ENCODE data around the gene REEP5.
"Not testable (repeated sequence)": the region's sequence is repeated elsewhere in the genome, so short reads cannot be mapped to it uniquely, and the experiment has no call there.

The REEP5 gene

DNA sequence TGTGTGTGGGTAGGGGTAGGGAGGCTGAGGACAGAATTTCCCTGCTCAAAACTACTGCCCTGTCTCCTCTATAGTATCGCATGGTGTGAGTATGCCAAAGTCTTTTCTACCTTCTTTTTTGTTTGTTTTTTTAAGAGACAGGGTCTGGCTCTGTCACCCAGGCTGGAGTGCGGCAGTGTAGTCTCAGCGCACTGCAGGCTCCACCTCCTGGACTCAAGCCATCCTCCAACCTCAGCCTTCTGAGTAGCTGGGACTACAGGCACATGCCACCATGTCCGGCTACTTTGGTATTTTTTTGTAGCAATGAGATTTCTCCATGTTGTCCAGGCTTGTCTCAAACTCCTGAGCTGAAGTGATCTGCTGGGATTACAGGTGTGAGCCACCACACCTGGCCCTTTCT, 58.5 kb downstream of the REEP5 start:
- Histone ChIP-seq H3K27ac (no peak overlapping the region), H3K27me3 (ENCODE audit: insufficient read depth, low read depth, severe bottlenecking) (no peaks in the 10 kb centered on the region), H3K9me3 (ENCODE audit: severe bottlenecking) (no peaks in the 10 kb centered on the region), H3K36me3 (peaks cover 58% of the 10 kb centered on the region), H3K4me3 (ENCODE audit: low read depth, low read length) (no peak overlapping the region)
- no peak for TF ChIP-seq CTCF (IDR thresholded peaks at IDR 0.05; ENCODE audit: low read depth, low read length)
- no peak for DNase-seq

GRCh38 chr5:112862085-112862484, 59.9 kb downstream of the REEP5 start:
- H3K27me3 ChIP-seq (ENCODE audit: insufficient read depth, low read depth, severe bottlenecking), result no peaks in the 10 kb centered on the region
- peak overlapping the region; percentile 81 for H3K27ac ChIP-seq
- no peaks in the 10 kb centered on the region for H3K9me3 ChIP-seq (ENCODE audit: severe bottlenecking)
- TF ChIP-seq CTCF (IDR thresholded peaks at IDR 0.05; ENCODE audit: low read depth, low read length), result no peak
- peak overlapping the region; percentile 83 for H3K4me3 ChIP-seq (ENCODE audit: low read depth, low read length)
- no peak for DNase-seq
- peaks cover 46% of the 10 kb centered on the region for H3K36me3 ChIP-seq

GRCh38 chr5:112861638-112861985, 60.4 kb downstream of the REEP5 start:
- no peak for DNase-seq

DNA sequence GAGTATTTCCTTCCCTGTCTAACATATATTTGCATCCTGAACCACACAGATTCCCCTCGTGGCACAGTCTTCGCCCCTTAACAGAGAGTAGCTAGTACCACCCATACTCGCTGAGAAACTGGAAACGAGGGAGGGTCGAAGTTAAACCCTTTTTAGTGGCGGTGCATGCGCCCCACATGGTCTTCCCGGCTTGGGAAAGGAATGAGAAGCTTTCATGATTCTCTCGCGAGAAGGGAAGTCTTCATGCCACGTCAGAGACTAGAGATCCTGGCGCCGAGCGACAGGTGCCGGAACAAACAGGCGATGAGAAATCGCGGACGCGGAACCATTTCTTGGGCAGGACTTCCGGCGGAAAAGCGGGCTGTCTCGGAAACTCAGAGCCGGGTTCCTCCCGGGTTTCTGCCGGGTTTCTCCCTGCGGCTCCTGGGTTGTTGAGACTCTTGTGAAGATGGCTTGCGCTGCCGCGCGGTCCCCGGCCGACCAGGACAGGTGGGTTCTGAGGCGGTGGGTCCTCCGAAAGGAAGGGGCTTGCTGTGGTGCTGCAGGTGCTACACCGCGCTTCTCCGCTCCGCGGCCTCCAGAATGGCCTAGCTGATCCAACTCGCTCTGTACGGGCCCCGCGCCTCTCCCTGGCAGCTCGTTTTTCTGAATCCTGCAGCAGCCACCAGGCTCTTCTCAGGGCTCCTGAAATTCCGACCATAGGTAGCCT, 60.9 kb downstream of the REEP5 start, which contains the start of gene SRP19:
SRP19 (plus strand) TSS at position 359 of the 709 bp plus-strand sequence; CDS start at position 449, 90 bp downstream.
- Histone ChIP-seq H3K36me3 (peaks cover 37% of the 10 kb centered on the region), H3K4me3 (ENCODE audit: low read depth, low read length) (peak within 1 kb of the TSS; percentile 83), H3K27me3 (ENCODE audit: insufficient read depth, low read depth, severe bottlenecking) (no peaks in the 10 kb centered on the region), H3K9me3 (ENCODE audit: severe bottlenecking) (no peaks in the 10 kb centered on the region), H3K27ac (peak within 1 kb of the TSS; percentile 81)
- DNase-seq, result peak; percentile 95
- TF ChIP-seq CTCF (IDR thresholded peaks at IDR 0.05; ENCODE audit: low read depth, low read length), result no peak

More at GRCh38 chr5:112861638-112861985, 60.4 kb downstream of the REEP5 start:
- H3K4me3 ChIP-seq (ENCODE audit: low read depth, low read length), result peak overlapping the region; percentile 83
- TF ChIP-seq CTCF (IDR thresholded peaks at IDR 0.05; ENCODE audit: low read depth, low read length), result no peak
- H3K27me3 ChIP-seq (ENCODE audit: insufficient read depth, low read depth, severe bottlenecking), result no peaks in the 10 kb centered on the region
- peaks cover 41% of the 10 kb centered on the region for H3K36me3 ChIP-seq
- peak overlapping the region; percentile 81 for H3K27ac ChIP-seq
- H3K9me3 ChIP-seq (ENCODE audit: severe bottlenecking), result no peaks in the 10 kb centered on the region

GRCh38 chr5:112860571-112860928, 61.5 kb downstream of the REEP5 start:
- Histone ChIP-seq H3K36me3 (peaks cover 32% of the 10 kb centered on the region), H3K27ac (peak overlapping the region; percentile 81), H3K4me3 (ENCODE audit: low read depth, low read length) (peak overlapping the region; percentile 83)
- DNase-seq; H3K27me3 ChIP-seq (ENCODE audit: insufficient read depth, low read depth, severe bottlenecking); H3K9me3 ChIP-seq (ENCODE audit: severe bottlenecking): not testable (repeated sequence)

GRCh38 chr5:112857866-112858265, 64.2 kb downstream of the REEP5 start:
- H3K27me3 ChIP-seq (ENCODE audit: insufficient read depth, low read depth, severe bottlenecking), result no peaks in the 10 kb centered on the region
- H3K4me3 ChIP-seq (ENCODE audit: low read depth, low read length), result no peak overlapping the region
- no peak overlapping the region for H3K27ac ChIP-seq
- no peak for DNase-seq
- no peak for TF ChIP-seq CTCF (IDR thresholded peaks at IDR 0.05; ENCODE audit: low read depth, low read length)
- peaks cover 6% of the 10 kb centered on the region for H3K36me3 ChIP-seq
- H3K9me3 ChIP-seq (ENCODE audit: severe bottlenecking), result no peaks in the 10 kb centered on the region

All from WERI-Rb-1 (cell line).